LNCAP (cell line): Measurements from ENCODE around the gene MB.

Experiments used
- TF ChIP-seq, protein P1 (sequence below): fragments of 450-650 bp; IDR thresholded peaks from 2 replicates; pipeline ENCODE4 v1.5.1; 2017; ENCODE audit warnings: mild to moderate bottlenecking

Gene MB

DNA sequence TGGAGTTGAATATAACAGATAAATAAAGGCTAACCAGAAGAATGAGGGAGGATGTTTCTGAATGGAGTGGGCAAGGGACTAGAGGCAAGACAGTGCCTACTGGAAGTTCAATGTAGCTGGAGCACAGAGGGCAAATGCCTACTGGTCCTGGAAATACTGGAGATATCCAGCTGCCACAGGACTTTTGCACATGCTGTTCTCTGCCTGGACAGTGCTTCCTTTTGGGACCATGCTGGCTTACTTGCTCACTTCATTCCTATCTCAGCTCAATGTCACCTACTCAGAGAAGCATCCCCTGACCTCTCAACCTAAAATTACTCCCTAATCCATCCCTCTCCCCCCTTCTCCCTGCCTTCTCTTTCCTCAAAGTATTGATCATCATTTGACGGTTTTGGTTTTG lies 56.3 kb downstream of the MB start:
- TF ChIP-seq, protein P1, sequence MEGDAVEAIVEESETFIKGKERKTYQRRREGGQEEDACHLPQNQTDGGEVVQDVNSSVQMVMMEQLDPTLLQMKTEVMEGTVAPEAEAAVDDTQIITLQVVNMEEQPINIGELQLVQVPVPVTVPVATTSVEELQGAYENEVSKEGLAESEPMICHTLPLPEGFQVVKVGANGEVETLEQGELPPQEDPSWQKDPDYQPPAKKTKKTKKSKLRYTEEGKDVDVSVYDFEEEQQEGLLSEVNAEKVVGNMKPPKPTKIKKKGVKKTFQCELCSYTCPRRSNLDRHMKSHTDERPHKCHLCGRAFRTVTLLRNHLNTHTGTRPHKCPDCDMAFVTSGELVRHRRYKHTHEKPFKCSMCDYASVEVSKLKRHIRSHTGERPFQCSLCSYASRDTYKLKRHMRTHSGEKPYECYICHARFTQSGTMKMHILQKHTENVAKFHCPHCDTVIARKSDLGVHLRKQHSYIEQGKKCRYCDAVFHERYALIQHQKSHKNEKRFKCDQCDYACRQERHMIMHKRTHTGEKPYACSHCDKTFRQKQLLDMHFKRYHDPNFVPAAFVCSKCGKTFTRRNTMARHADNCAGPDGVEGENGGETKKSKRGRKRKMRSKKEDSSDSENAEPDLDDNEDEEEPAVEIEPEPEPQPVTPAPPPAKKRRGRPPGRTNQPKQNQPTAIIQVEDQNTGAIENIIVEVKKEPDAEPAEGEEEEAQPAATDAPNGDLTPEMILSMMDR = no peak

DNA sequence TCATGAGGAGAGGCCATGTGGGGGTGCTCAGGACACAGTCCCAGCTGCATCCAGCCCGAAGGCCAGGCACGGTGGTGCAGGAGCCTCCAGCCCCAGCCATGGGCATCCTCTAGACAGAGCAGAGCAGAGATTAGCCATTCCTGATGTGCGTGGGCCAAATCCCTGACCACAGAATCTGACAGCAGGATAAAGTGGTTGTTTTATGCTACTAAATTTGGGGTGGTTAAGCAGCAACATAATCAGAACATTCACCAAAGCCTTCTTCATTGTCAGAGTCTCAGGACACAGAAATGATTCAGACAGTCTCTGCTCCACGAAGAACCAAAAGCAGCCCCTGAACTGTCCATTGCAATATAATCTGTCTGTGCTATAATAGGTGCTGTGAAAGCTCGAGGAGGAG lies 56.8 kb downstream of the MB start:
- TF ChIP-seq, protein P1 = no peak

DNA sequence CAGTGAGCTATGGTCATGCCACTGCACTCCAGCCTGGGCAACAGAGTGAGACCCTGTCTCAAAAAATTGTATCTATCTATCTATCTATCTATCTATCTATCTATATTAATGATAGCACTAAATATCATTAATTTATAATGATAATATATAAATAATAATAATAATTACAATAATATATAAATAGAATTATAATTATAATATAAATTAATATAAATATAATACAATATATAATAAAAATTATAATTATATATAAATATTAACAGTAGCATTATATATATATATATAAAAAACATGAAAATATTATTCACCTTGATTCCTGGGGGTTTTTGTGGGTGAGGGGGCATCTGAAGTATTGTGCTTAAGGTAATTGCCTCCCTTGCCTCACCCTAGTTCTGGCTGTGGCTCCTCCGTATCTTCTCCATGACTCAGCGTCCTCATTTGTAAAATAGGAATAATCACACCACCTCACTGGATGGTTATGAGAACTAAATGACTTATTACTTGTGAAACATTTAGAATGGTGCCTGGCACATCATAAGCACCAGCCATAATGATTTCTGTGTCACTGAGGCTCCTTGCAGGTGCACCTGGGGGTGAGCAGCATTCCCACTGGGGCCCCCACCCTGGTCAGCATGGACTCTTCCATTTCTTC lies 57.6 kb downstream of the MB start:
- TF ChIP-seq, protein P1 = no peak

DNA sequence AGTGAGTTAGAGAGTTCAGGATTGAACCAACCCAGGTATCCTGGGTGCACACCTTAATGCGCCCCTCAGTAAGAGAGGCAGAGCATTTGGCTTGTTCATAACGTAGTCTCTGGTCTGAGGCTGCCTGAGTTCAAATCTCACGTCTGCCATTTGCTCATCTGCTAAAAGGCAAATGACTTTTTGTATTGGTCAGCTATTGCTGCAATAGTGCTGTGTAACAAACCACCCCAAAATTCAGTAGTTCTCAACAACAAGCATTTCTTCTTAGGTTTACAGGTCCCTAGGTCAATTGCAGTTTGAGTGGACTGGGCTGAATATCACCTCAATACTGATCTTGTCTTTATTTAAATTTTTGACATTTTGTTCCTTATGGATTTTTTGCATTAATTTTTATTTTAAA lies 58.4 kb downstream of the MB start:
- TF ChIP-seq, protein P1 = no peak

DNA sequence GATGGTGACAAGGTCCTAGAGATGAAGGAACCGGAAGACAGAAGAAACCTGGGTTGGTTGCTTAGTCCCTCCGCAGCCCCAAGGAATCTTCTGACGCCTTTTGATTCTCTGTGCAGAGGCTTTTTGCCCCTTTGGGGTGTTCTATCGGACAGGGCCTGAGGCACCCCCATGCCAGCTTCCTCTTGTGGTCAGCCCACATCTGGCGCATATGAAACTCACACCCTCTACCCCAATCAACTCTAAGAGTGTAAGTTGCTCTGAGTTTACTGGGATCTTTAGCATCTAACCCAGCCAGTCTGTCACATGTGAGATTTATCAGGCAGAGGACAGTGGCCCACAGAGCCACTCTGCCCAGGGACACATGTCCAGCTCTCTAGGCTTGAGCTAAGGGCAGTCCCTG lies 59.1 kb downstream of the MB start:
- TF ChIP-seq, protein P1 = no peak
